ENCODE measurements around the gene AIP.
A peak's percentile ranks its signal among the peaks of the same experiment; 100 is the strongest.

The AIP gene

DNA sequence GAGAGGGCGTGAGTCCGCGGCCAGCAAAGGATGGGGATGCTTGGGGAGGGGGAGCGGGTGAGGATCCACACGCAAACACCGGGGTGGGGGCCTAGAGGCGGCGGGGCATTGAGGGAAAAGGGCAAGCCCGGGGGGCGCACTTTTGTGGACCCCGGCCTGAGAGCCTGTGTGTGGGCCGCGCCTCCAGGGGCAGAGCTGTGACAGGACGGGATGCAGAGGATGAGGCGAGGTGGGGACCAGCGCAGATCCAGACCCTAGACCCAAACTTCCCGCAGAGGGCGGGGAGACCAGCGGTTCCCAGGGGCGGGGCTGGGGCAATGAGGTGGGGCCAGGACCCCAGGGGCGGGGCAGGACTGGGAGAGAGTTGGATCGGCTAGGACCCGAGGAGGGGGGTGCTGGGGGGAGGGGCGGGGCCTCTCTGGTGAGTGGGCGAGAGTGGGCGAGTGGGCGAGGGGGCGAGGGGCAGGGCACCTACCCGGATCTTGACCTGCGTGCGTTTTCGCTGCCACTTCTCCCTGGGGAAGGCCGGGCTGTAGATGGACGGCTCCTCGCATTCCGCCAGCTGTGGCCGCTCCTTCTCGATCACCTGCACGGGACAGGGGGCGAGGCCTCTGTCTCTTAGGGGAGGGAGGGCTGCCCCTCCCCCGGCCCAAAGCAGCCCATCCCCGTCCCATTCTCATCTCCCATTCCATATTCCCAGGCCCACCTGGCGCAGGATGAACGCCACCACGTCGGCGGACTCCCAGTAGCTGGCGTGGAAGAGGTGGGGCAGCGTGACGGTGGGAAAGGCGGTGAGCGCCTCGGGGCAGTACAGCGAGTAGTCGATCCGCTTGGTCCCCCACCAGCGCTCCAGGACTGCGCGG lies 11.8 kb downstream of the AIP start:
- no peak for DNase-seq

DNA sequence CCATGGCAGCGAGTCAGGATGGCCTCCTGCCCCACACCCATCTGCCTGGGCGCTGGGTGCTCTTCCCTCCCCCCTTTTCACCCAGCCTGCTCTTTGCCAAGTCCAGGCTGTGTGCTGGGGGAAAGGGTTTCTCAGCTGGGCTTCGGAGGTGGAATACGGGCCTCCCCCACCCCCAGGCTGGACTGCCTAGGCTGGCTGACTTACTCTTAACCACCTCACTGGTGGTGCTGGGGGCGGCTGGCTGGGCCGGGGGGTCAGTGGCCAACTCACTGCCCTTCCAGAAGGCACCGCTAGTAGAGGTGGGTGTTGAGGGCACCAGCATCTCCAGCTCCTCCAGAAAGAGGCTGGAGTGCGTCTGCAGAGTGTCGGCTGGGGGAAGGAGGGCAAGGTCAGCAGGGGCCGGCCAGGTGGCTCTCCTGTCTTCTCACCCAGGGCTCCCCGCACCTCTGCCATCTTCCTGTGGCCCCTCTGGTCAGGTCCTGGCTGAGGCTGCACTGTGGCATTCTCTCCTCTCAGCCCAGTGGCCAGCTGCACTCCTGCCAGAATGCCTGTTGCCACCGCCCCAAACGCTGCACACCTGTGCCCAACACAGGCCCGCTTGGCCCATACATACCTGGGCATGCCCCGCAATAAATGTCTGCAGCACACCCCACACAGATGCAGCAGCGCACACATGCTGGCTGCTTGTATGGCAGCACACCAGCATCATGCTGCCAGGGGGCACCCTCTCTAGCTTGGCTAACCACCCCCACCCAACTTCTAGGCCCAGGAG lies 12.6 kb downstream of the AIP start:
- DNase-seq = no peak

DNA sequence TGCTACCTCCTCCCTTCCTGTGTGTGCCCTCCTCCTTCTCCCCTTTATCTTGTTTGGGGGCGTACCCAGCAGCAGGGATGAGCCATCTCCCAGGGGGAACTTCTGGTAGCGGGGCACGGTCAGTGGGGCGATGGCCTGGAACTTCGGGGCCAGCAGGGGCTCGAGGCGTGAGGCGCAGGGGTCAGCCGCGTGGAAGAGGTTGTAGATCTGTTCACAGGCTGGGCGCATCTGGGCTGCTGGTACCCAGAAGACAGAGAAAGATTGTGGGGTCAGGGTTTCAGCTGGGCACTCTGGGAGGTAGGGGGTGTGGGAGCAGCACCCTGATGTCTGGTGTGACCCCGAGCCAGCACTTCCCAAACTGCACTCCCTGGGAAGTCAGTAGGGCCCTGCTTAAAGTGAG lies 13.3 kb downstream of the AIP start:
- DNase-seq = no peak

DNA sequence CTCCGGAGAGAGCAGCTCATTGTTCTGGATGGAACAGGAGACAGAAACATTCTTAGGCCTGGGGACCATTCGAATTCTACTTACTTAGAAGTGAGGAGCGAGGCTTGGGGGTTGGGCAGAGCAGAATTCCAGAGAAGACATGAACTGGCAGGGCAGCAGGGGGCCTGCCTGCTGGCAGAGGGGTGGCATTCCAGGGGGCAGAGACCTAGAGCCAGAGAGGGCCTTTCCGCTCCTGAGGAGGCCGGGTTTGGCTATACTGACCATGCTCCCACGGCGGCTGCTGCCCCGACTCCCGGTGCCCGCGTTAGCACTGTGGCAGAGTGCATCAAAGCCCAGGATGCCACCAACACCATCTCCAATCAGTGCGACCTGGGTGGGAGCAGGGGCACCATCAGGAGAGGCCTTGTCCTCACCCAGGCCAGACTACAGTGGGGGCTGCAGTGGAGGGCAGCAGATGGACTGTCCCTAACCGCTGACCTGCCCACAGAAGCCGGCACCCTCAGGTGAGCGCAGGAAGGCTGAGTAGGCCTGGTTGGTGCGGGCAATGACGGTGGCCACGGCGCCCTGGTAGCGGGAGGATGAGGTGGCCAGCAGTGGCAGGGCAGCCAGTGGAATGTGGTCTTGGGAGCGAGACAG lies 14.9 kb downstream of the AIP start:
- DNase-seq = no peak

DNA sequence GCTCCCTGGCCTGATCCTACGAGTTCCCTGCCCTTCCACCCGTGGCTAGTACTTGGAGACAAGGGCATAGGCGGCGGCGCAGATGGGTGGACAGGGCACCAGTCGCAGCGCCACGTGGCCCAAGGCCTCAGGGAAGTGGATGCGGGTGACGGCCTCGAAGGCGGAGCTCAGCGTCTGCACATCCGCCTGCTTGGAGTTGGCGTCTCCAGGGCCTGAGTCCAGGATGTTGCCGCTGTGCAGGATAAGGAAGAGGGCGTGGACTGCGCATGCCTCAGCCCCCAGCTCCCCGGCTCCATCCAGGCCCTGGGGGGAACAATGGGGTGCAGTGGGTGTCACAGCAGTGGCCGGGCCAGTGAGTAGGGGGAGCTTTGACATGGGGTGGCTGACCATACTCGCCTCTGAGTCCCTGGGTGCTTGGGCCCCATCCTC lies 15.7 kb downstream of the AIP start:
- DNase-seq = no peak

DNA sequence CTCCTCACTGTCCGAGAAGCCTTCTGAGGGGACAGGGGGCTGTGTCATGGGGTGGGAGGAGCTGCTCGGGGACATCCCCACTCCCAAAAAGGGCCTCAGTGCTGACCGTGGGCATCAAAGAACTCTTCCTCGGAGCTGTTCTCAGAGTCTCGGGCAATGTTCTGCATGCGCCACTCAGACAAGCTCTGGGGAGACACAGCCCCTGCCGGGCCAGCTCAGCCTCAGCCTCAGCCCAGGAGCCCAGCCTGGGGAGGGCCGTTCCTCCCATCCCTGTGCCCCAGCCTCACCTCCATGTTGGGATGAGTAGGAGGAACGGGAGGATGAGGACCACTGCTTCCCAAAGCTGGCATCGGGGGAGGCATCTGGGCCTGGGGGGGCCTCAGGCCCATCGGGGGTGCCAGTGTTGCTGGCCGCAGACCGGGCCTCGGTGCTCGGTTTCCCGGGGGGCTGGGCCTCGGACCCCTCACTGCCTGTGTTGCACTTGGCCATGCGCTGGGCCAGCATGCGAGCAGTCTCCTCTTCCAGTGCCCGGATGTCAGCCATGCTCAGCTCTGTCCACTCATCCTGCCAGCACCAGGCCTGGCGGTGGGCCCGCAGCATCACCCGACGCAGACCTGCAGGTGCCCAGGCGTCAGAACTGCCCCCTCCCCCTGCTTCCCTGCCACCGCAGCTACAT lies 17.1 kb downstream of the AIP start:
- no peak for DNase-seq

DNA sequence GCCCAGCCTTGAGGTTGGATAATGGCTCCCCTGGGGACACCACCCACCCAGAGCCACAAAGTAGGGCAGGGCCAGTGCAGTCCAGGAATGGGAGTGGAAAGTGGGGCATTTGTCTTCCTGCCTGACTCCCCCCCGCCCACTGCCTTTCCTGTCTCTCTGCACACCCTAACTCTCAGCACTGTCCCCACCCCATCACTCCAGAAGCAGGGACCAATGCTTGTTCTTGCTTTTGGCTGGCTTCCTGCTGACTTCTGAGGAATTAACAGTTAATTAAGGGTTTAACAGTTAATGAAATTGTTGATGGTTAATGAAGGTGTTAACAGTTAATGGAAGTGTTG lies 17.6 kb downstream of the AIP start:
- DNase-seq = no peak

DNA sequence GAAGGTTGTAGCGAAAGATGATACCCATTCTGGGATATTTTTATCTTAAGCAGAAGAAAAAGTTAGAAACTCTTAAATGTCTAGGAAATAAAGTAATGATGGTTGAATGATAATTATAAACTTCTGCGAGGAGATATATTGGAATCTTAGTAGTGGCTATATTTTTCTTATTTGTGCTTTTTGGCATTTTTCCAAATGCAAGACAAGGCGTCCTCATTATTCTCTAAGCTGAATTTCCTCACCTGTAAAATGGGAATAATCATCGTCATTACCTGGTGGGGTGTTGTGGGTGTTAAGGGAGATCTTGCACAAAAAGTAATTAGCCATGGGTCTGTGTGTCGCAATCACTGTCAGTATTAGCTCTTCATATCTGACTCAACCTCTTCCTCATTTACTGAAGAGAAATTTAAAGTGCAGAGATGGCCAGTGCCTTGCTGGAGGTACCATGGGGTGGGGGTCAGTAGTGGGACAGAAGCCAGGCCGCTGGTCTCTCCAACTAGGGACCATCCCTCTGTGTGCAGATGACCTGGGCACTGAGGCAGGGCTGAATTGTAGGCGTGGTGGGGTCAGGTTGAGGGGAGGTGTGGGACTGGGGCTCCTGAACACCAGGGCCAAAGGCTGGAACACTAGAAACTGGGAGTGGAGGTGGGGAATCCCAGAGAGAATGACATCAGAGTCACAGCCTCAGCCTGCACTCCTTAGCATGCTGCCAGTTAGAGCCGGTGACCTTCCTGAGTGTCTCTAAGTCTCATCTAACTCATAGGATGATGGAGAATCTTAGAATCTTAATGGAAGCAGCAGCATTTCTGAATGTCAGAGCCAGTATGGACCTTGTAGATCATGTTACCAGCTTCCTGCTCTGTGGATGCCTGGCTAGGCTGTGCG lies 18.2 kb downstream of the AIP start:
- no peak for DNase-seq

DNA sequence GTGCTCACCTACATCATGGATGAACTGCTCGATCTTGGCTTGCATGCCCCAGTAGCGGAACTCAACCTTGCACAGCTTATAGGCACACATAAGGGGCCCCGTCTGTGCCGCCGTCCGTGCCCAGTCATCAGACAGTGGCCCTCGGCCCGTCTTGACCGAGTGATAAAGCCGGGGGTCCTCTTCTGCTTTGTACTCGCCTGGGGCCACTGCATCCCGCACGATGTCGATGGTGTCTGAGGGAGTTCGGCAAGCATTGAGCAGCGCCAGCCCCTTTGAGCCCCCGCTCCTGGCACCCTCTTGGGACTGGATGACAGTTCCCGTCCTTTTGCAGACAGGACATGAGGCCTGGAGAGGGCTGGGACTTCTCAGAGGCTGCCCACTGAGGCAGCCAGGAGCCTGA lies 19.0 kb downstream of the AIP start:
- no peak for DNase-seq

DNA sequence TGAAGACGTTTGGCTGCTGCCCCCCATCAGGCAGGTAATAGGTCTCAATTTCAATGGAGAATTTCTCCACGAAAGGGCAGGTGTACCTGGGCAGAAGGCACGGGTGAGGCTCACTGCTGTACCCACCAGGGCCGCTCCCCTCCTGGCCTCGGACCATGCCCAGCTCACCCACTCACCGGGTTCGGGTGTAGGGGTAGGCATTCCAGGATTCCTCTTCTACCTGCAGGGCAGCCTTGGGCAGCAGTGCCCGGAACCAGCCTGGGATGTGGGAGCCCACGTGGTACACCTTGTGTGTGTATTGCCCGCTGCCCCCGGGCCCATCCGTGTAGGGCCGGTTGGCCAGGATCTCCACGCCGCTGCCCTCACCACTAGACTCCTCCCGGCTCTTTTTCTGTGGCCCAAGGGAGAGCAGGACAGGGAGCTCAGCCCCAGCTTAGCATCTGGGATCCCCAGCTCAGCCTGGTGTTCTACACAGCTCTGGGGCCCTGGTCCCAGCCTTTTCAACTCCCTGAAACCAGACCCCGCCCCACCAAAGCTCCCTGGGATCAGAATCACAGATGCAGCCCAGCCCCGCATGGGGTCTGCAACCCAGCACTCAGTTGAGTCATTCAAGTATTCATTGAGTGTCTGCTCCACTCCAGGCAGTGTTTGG lies 19.6 kb downstream of the AIP start:
- DNase-seq = no peak

DNA sequence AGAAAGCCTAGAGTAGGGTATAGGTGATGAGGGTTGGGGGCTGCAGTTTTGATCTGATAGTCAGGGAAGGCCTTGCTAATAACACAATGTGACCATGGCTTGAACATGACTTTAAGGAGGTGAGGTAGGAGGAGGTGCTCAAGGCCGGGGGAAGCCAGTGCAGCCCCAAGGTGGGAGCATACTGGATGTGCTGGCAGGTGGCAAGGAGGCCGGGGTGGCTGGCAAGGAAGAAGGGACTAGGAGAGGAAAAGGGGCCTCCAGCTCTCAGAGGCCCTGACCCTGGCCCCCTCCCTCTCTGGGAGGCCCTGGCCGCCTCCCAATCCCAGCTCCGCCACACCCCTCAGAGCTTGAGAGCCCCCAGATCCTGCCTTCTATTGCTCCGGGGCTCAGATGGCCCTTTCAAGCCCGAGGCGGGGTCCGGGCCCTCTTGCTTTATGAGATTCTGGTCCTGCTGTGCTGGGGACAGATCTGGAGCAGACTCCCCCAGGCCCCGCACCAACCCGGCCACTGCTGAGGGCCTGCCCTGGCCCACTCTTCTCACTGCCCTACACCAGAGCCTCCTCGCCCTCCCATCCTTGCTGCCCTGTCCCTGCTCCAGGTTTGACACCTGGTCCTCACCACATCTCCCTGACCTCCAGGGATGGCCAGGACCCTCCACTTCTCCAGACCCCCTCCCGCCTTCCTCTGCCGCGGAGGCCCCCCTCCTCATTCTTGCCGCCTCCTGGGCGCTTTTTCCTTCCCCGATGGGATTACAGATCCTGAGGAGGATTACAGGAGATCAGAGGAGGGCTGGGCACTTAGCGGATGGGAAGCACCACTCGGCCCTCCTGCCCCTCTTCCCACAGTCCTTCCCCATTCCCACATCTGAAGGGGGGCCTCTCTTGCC lies 20.5 kb downstream of the AIP start:
- no peak for DNase-seq

DNA sequence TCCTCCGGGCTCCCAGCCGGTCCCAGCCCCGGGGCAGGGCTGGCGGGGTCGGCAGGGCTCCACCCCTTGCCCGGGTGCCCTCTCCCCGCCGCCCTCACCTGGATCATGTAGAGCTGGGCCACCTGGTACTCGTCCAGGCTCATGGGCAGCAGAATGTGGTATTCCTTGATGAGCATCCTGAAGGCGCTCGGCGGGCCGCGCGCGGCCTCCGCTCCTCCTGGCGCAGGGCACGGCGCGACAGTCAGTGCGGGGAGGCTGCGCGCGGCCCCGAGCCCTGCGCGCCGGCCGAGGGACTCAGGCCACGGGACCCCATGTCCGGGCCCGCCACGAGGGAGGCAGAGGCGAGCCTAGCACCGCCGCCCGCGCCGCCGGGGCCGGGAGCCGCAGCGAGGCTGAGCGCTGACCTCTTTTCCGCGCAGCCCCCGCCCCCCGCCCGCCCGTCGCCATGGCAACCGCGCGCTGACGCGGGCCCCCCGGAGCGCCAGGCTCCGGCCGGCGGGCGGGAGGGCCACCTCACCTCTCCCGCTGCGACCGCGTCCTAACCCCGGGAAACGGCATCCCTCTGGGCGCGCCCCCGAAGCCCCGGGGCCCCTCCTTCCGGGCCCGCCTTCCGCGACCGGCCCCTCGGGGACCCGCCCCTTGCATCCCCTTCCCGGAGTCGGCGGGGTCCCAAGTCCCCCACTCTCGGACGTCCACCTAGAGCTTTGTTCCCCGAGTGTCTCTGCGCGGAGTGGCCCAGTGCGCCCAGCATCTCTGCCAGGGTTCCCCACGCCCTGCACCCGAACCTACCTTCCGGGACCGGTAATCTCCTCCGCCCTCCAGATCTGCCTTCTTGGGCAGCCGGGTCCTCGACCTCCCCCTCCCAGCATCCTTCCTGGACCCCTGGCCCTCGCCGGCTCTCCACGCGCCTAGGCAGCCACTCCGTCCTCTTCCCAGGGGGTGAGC lies 21.5 kb downstream of the AIP start:
- DNase-seq = peak; percentile 17

DNA sequence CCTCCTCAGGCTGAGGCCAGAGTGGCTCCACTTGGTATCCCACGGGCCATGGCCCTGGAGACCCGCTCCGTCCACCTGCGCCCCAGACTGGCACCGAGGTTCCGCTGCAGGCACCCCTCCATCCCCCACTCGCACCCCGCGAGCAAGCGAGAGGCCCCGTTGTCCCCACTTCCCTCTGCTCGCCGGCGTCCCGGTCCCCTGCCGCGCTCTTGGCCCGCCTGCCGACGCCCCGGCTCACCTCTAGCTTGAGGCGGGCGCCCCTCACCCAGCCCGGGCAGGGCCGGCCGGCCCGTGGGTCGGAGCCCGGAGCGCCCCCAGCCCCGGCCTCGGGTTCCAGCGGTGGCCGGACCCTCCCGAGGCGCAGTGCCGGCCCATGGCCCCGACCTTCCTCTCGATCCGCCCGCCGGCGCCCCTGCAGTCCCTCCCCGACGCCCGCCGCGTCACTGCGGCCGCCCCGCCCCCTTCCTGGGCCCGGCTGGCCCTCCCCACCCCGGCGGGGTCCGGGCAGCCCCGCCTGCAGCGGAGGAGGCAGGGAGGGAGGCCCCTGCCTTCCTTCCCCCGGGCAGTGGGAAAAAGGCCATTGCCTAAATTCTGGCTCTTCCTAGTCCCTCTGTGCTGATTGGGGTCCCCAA lies 22.2 kb downstream of the AIP start, which contains the start of gene PITPNM1:
PITPNM1 (minus strand) TSS at position 414 of the 632 bp plus-strand sequence. CDS start 1,183 bp downstream, outside the sequence.
- DNase-seq = peak; percentile 75

DNA sequence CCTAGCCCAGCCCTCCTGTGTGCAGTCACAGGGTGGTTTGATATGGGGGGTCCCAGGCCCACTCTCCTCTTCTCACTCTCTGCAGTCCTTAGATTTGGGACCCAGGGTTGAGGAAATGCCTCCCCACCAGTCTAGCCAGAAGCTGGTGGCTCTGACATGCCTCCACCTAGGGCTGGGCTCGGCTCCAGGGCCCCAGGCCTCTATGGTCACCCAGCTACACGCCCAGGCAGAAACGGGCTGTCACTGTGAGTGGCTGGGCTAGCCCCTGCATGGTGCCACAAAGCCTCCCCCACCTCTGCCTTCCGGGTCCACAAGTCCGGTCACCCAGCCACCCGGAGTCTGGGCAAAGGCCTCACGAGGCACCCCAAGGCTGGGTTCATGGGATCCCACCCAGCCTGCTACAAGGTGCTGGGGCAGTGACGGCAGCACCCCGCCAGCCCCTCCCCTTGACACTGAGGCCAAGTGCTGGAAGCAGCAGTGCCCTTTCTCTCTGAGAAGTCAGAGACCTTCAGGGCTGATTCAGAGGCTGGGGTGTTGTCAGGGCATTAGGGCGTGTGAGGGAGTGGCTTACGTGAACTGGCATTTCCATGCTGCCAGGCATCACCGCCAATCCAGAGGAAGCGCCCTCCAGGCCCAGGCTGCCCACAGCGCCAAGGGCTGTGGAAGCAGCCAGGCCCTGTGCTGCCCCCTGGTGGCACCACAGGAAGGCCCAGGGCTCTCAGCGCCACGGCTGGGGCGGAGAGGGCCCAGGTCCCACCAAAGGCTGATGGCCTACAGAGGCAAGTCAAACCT lies 23.0 kb downstream of the AIP start:
- DNase-seq = peak; percentile 98

DNA sequence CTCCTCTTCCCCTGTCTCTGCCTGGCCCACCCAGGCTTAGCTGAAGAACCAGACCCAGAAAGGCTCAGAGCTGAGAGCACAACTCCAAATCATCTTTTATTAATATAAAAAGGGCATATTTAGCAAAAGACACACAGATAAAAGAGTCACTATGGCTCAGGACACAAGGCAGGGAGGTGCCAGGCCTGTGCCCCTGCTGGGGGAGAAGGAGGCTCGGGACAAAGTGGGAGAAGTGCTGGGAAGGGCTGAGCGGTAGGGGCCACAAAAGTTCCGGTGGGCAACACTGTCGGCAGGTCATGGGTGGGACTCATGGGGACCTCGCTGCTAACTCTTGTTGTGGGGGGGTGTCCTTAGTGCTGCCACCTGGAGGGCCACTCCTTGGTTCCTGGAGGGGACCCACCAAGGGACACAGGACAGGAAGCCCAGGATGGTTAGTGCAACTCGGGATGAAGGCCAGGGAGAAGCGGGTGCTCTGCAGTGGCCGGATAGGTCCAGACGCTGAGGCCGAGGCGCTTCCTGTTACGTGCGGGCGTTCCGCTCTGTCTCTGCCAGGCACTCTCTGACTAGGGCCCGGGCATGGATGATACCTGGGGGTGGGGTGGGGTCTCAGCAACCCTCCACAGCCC lies 23.7 kb downstream of the AIP start:
- DNase-seq = no peak

DNA sequence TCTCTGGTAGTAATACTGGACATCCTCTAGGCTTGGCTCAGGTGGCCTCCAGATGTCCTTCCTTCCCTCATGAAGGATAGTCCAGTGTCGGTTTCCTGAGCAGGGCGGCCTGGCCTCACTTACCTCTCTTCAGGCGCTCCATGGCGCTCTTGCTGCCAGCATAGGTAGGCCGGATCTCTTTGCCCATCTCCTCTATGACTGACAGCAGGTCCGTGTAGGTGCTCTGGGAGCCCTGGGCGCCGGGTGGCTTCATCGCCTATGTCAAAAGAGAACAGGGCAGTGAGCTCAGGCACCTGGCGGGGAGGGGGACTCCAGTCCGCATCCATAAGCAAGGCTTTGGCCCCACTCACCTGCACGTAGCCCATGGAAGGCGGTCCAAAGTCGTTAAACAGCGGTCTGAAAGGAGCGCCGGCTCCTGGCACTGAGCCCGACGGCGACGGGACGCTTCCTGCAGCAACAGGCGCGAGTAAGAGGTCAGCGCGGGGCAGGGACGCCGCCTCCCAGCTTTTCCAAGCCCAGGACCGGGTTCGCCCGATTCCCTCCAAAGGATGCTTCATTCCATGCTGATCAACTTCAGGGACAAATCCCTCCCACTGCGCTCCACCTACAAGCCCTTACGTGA lies 24.5 kb downstream of the AIP start:
- DNase-seq = no peak
